ENCODE results near the gene SLC22A1.
"Not testable (repeated sequence)": the region's sequence is repeated elsewhere in the genome, so short reads cannot be mapped to it uniquely, and the experiment has no call there.

DNA sequence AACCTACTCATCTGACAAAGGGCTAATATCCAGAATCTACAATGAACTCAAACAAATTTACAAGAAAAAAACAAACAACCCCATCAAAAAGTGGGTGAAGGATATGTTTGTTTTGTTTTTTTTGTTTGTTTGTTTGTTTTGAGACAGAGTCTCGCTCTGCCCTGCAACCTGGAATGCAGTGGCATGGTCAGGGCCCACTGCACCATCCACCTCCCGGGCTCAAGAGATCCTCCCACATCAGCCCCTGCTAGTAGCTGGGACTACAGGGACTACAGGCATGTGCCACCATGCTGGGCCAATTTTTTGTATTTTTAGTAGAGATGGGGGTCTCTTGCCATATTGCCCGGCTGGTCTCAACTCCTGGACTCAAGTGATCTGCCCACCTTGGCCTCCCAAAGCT is 44.3 kb downstream of the SLC22A1 start:
- not testable (repeated sequence) for TF ChIP-seq PML (IDR thresholded peaks at IDR 0.05; ENCODE audit: low read length); CBX3 (IDR thresholded peaks at IDR 0.05; ENCODE audit: borderline replicate concordance, low read depth); CREM (IDR thresholded peaks at IDR 0.05; ENCODE audit: low read depth); CTCF (IDR thresholded peaks at IDR 0.05 in 2 of 3, conservative IDR thresholded peaks at IDR 0.05 in 1 of 3; ENCODE audit: control insufficient read depth in 2 of 3, extremely low read depth in 1 of 3, insufficient read depth in 1 of 3, low read depth in 3 of 3, low read length in 3 of 3); SMC3 (IDR thresholded peaks at IDR 0.05; ENCODE audit: borderline replicate concordance, low read length); CHD2 (IDR thresholded peaks at IDR 0.05; ENCODE audit: borderline replicate concordance, low read depth, low read length); IRF4 (IDR thresholded peaks at IDR 0.05; ENCODE audit: low read depth, low read length); EZH2 (IDR thresholded peaks at IDR 0.05; ENCODE audit: borderline replicate concordance, control insufficient read depth, low read depth, low read length); MAX (IDR thresholded peaks at IDR 0.05; ENCODE audit: low read depth, low read length); MYC (IDR thresholded peaks at IDR 0.05; ENCODE audit: insufficient read depth, insufficient read length, insufficient replicate concordance, low read length, severe bottlenecking); LARP7 (IDR thresholded peaks at IDR 0.05); EGR1 (IDR thresholded peaks at IDR 0.05; ENCODE audit: borderline replicate concordance in 1 of 2, low read depth in 2 of 2, low read length in 2 of 2); HDAC2 (IDR thresholded peaks at IDR 0.05); BCLAF1 (IDR thresholded peaks at IDR 0.05)

Measured in GM12878 (cell line).